SK-N-SH (cell line): Measurements from ENCODE around the gene VEGFB. TPM values are rescaled to one million over a fixed set of nuclear protein-coding genes. Genes with fewer than 3 reads are reported as not detected.

Experiments
- CTCF ChIA-PET: fragments of 300-600, 350-600 bp; formaldehyde crosslinking; extraction: SDS; loops from one replicate; lab custom pipeline; 2021; lab: Yijun Ruan, JAX
- POLR2A ChIA-PET: fragments of 350-600 bp; sonication (Branson Sonifier 250); formaldehyde crosslinking; extraction: SDS; loops from one replicate; lab custom pipeline; 2020; ENCODE audit warnings: antibody characterized with exemption, inconsistent platforms; lab: Yijun Ruan, JAX
- DNase-seq: peaks from one replicate; pipeline ENCODE4 v3.0.0; 2012
- H2AFZ ChIP-seq: fragments of 200-600 bp; sonication (generic); 2 replicates; pipeline ENCODE4 v1.8.1; 2016; ENCODE audit warnings: antibody characterized with exemption, mild to moderate bottlenecking, low read depth
- H3F3A ChIP-seq: fragments of 200-600 bp; sonication (generic); replicated peaks from 2 replicates; pipeline ENCODE3; 2016; ENCODE audit warnings: antibody characterized with exemption, mild to moderate bottlenecking; ENCODE audit not compliant: insufficient read depth
- H3K27ac ChIP-seq, 2 experiments: fragments of 200-500 bp in 1 of 2; fragments of 200-600 bp in 1 of 2; sonication (Bioruptor generic) in 1 of 2; sonication (generic), shearing (Covaris generic) in 1 of 2; 2 replicates each; pipeline versions ENCODE4 v1.5.1 to v1.6.1; 2014 to 2016; ENCODE audit warnings: low read depth in 2 of 2, inconsistent platforms in 1 of 2, low read length in 1 of 2, mild to moderate bottlenecking in 1 of 2, mixed read lengths in 1 of 2
- H3K27me3 ChIP-seq: fragments of 200-600 bp; sonication (generic), shearing (Covaris generic); 2 replicates; pipeline ENCODE4 v1.6.1; 2016; ENCODE audit warnings: mixed run types; ENCODE audit not compliant: insufficient read depth
- H3K36me3 ChIP-seq, 2 experiments: fragments of 200-500 bp in 1 of 2; fragments of 200-600 bp in 1 of 2; sonication (Bioruptor generic) in 1 of 2; sonication (generic) in 1 of 2; replicated peaks in 1 of 2; 2 replicates each; pipeline versions ENCODE3 to v1.5.1; 2014 to 2016; ENCODE audit warnings: low read length in 1 of 2, mild to moderate bottlenecking in 1 of 2; ENCODE audit not compliant: insufficient read depth in 2 of 2, control insufficient read depth in 1 of 2
- H3K4me1 ChIP-seq, 2 experiments: fragments of 200-500 bp in 1 of 2; fragments of 200-600 bp in 1 of 2; sonication (Bioruptor generic) in 1 of 2; sonication (generic), shearing (Covaris generic) in 1 of 2; 2 replicates each; pipeline versions ENCODE4 v1.5.1 to v1.6.1; 2014 to 2016; ENCODE audit warnings: low read depth in 1 of 2, low read length in 1 of 2, mixed run types in 1 of 2; ENCODE audit not compliant: insufficient read depth in 2 of 2, control insufficient read depth in 1 of 2
- H3K4me2 ChIP-seq: fragments of 200-600 bp; sonication (generic), shearing (Covaris generic); 2 replicates; pipeline ENCODE4 v1.6.1; 2017; ENCODE audit warnings: mixed run types
- H3K4me3 ChIP-seq, 2 experiments: fragments of 200-500 bp in 1 of 2; fragments of 200-600 bp in 1 of 2; sonication (Bioruptor generic) in 1 of 2; sonication (generic), shearing (Covaris generic) in 1 of 2; 2 replicates each; pipeline versions ENCODE4 v1.5.1 to v1.8.1; 2014 to 2016; ENCODE audit warnings: low read depth in 2 of 2, inconsistent platforms in 1 of 2, low read length in 1 of 2, mild to moderate bottlenecking in 1 of 2, mixed read lengths in 1 of 2, moderate library complexity in 1 of 2
- H3K79me2 ChIP-seq: fragments of 200-600 bp; sonication (generic); 2 replicates; pipeline ENCODE4 v1.8.1; 2017; ENCODE audit warnings: mild to moderate bottlenecking; ENCODE audit not compliant: insufficient read depth
- H3K9ac ChIP-seq: fragments of 200-600 bp; sonication (generic); 2 replicates; pipeline ENCODE4 v1.6.1; 2017; ENCODE audit warnings: mixed run types
- H3K9me2 ChIP-seq: fragments of 200-600 bp; sonication (generic); 2 replicates; pipeline ENCODE4 v1.6.1; 2017; ENCODE audit warnings: mixed run types
- H3K9me3 ChIP-seq: fragments of 200-600 bp; sonication (generic); 2 replicates; pipeline ENCODE4 v1.6.1; 2017; ENCODE audit warnings: mixed run types, mild to moderate bottlenecking, moderate library complexity
- H4K20me1 ChIP-seq: fragments of 200-600 bp; sonication (generic); 2 replicates; pipeline ENCODE4 v1.6.1; 2017; ENCODE audit warnings: mild to moderate bottlenecking, mixed run types; ENCODE audit not compliant: insufficient read depth
- EZH2phosphoT487 ChIP-seq: fragments of 200-600 bp; sonication (generic); IDR thresholded peaks from 2 replicates; pipeline ENCODE4 v1.6.1; 2017; ENCODE audit warnings: low read depth, mixed run types, mild to moderate bottlenecking, antibody characterized with exemption, moderate library complexity, borderline replicate concordance
- FOSL2 ChIP-seq: IDR thresholded peaks from 2 replicates; pipeline ENCODE4 v1.4.0; 2012; ENCODE audit warnings: low read depth, mild to moderate bottlenecking, moderate library complexity, borderline replicate concordance
- FOXM1 ChIP-seq: IDR thresholded peaks from 2 replicates; pipeline ENCODE4 v1.4.0; 2012; ENCODE audit warnings: low read depth, mild to moderate bottlenecking
- JUND ChIP-seq: IDR thresholded peaks from 2 replicates; pipeline ENCODE4 v1.4.0; 2012
- POLR2AphosphoS5 ChIP-seq: IDR thresholded peaks from 2 replicates; pipeline ENCODE4 v1.6.1; 2012; ENCODE audit warnings: low read depth, low read length
- RAD21 ChIP-seq: IDR thresholded peaks from 2 replicates; pipeline ENCODE4 v1.6.1; 2012; ENCODE audit warnings: mild to moderate bottlenecking, low read length
- RCOR1 ChIP-seq: fragments of 150-350 bp; IDR thresholded peaks from 2 replicates; pipeline ENCODE4 v1.6.1; 2017; ENCODE audit warnings: antibody characterized with exemption, low read length
- RFX5 ChIP-seq: IDR thresholded peaks from 2 replicates; pipeline ENCODE4 v1.6.1; 2012; ENCODE audit warnings: mild to moderate bottlenecking, improper control_type of control experiment, low read length
- RXRA ChIP-seq: IDR thresholded peaks from 2 replicates; pipeline ENCODE4 v1.4.0; 2012; ENCODE audit warnings: low read depth, mild to moderate bottlenecking, borderline replicate concordance
- SMC3 ChIP-seq: IDR thresholded peaks from 2 replicates; pipeline ENCODE4 v1.6.1; 2012; ENCODE audit warnings: low read depth, low read length, improper control_type of control experiment
- WGBS: methylation state at CpG from one replicate; pipeline ENCODE4 v1.1.6; 2017; ENCODE audit warnings: low lambda C conversion rate; 5-methylcytosine and 5-hydroxymethylcytosine counted together
- polyA plus RNA-seq, 3 experiments: library from polyadenylated mRNA; depleted of rRNA; stranded (reverse); fragments of >200 nt; gene quantifications; 2 replicates each; pipeline ENCODE4 v1.2.3, GENCODE V29; 2012
- TF ChIP-seq, protein P1 (sequence below): fragments of 150-350 bp; IDR thresholded peaks from 2 replicates; pipeline ENCODE4 v1.6.1; 2016; ENCODE audit warnings: mild to moderate bottlenecking, low read depth, low read length
- TF ChIP-seq, protein P2 (sequence below): IDR thresholded peaks from 2 replicates; pipeline ENCODE4 v1.4.0; 2012; ENCODE audit warnings: low read depth, borderline replicate concordance
- TF ChIP-seq, protein P3 (sequence below): IDR thresholded peaks from 2 replicates; pipeline ENCODE4 v1.6.1; 2012; ENCODE audit warnings: mild to moderate bottlenecking, low read depth, low read length, moderate library complexity
- TF ChIP-seq, protein P4 (sequence below): IDR thresholded peaks from 2 replicates; pipeline ENCODE4; 2012

The VEGFB gene
- polyA plus RNA-seq, 1 of the 3 experiments (the other 2 are of a cell fraction): 29.9 TPM

DNA sequence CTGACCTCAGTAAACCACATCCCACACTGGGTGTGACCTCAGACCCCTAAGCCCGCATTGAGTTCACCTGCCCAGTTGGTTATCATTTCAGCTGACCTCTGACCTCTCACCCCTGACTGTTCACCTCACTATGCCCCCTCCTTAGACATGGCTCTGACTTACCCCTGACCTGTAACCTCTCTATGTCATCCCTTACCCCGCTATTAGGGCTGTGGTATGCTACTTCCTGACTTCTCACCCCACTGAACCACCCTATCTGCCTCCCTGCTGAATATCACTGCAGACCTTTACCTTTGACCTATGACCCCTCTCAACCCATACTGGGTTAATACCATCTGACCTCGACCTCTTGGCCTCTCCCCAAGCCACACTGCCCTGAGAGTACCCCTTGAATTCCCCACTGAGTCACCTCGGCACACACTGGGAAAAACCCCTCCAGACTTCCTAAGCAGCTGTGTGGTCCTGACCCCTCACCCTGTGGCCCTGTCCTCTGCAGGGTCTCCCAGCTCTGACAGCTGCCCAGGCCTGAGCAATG is 25.2 kb downstream of the VEGFB start:
- TF ChIP-seq, protein P1, sequence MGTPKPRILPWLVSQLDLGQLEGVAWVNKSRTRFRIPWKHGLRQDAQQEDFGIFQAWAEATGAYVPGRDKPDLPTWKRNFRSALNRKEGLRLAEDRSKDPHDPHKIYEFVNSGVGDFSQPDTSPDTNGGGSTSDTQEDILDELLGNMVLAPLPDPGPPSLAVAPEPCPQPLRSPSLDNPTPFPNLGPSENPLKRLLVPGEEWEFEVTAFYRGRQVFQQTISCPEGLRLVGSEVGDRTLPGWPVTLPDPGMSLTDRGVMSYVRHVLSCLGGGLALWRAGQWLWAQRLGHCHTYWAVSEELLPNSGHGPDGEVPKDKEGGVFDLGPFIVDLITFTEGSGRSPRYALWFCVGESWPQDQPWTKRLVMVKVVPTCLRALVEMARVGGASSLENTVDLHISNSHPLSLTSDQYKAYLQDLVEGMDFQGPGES: no peak
- TF ChIP-seq RCOR1 (no peak), RAD21 (no peak), RXRA (no peak), RFX5 (no peak), POLR2AphosphoS5 (no peak), JUND (no peak), FOXM1 (no peak), FOSL2 (no peak), SMC3 (no peak), EZH2phosphoT487 (no peak)
- TF ChIP-seq, protein P2, sequence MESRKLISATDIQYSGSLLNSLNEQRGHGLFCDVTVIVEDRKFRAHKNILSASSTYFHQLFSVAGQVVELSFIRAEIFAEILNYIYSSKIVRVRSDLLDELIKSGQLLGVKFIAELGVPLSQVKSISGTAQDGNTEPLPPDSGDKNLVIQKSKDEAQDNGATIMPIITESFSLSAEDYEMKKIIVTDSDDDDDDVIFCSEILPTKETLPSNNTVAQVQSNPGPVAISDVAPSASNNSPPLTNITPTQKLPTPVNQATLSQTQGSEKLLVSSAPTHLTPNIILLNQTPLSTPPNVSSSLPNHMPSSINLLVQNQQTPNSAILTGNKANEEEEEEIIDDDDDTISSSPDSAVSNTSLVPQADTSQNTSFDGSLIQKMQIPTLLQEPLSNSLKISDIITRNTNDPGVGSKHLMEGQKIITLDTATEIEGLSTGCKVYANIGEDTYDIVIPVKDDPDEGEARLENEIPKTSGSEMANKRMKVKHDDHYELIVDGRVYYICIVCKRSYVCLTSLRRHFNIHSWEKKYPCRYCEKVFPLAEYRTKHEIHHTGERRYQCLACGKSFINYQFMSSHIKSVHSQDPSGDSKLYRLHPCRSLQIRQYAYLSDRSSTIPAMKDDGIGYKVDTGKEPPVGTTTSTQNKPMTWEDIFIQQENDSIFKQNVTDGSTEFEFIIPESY: no peak
- TF ChIP-seq, protein P3, sequence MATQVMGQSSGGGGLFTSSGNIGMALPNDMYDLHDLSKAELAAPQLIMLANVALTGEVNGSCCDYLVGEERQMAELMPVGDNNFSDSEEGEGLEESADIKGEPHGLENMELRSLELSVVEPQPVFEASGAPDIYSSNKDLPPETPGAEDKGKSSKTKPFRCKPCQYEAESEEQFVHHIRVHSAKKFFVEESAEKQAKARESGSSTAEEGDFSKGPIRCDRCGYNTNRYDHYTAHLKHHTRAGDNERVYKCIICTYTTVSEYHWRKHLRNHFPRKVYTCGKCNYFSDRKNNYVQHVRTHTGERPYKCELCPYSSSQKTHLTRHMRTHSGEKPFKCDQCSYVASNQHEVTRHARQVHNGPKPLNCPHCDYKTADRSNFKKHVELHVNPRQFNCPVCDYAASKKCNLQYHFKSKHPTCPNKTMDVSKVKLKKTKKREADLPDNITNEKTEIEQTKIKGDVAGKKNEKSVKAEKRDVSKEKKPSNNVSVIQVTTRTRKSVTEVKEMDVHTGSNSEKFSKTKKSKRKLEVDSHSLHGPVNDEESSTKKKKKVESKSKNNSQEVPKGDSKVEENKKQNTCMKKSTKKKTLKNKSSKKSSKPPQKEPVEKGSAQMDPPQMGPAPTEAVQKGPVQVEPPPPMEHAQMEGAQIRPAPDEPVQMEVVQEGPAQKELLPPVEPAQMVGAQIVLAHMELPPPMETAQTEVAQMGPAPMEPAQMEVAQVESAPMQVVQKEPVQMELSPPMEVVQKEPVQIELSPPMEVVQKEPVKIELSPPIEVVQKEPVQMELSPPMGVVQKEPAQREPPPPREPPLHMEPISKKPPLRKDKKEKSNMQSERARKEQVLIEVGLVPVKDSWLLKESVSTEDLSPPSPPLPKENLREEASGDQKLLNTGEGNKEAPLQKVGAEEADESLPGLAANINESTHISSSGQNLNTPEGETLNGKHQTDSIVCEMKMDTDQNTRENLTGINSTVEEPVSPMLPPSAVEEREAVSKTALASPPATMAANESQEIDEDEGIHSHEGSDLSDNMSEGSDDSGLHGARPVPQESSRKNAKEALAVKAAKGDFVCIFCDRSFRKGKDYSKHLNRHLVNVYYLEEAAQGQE: no peak
- TF ChIP-seq, protein P4, sequence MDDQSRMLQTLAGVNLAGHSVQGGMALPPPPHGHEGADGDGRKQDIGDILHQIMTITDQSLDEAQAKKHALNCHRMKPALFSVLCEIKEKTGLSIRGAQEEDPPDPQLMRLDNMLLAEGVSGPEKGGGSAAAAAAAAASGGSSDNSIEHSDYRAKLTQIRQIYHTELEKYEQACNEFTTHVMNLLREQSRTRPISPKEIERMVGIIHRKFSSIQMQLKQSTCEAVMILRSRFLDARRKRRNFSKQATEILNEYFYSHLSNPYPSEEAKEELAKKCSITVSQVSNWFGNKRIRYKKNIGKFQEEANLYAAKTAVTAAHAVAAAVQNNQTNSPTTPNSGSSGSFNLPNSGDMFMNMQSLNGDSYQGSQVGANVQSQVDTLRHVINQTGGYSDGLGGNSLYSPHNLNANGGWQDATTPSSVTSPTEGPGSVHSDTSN: no peak
- ChIA-PET POLR2A (no interaction called here), CTCF (no interaction called here)
- no peaks in the 10 kb centered on the region for H3K9me3 ChIP-seq
- H3F3A ChIP-seq: peaks cover 3% of the 10 kb centered on the region
- 92% methylated on average over 4 of the region's 4 CpGs for WGBS
- H3K4me2 ChIP-seq: no peak overlapping the region
- peaks cover 0 to 21% of the 10 kb centered on the region in 2 experiments; a peak in 2 of 4 replicates for H3K4me1 ChIP-seq
- H2AFZ ChIP-seq: no peak overlapping the region
- H4K20me1 ChIP-seq: no peaks in the 10 kb centered on the region
- no peak for DNase-seq
- no peaks in the 10 kb centered on the region for H3K27me3 ChIP-seq
- no peak overlapping the region for H3K9ac ChIP-seq
- no peak overlapping the region for H3K4me3 ChIP-seq
- H3K27ac ChIP-seq: no peak overlapping the region
- no peaks in the 10 kb centered on the region; the same call in none of the 2 replicates for H3K79me2 ChIP-seq
- peaks cover 29 to 38% of the 10 kb centered on the region in 2 experiments for H3K36me3 ChIP-seq
- H3K9me2 ChIP-seq: no peaks in the 10 kb centered on the region
